ENCODE data around the gene RAP1GAP. TPM values are rescaled to one million over a fixed set of nuclear protein-coding genes. Genes with fewer than 3 reads are reported as not detected.

The RAP1GAP gene
- total and polyA plus RNA-seq, 9 of the 15 experiments (the other 6 are each of a cell fraction or from before 2014, with no cell fraction given), result 0.29 to 30.2 (median 19.2) TPM

- TF ChIP-seq MGA (IDR thresholded peaks at IDR 0.05) (peak; percentile 91; the same call in 1 of the 2 replicates), CREM (IDR thresholded peaks at IDR 0.05; ENCODE audit: low read depth) (peak; percentile 93), RBFOX2 (IDR thresholded peaks at IDR 0.05; ENCODE audit: low read depth, low read length) (peak; percentile 39; the same call in 1 of the 2 replicates), ZMIZ1 (IDR thresholded peaks at IDR 0.05; ENCODE audit: low read depth in 2 of 2, low read length in 2 of 2) (no peak), SMAD3 (CRISPR knock-in tag; conservative IDR thresholded peaks at IDR 0.05) (0 out of 2 replicates have a peak, but pooled peaks have one; percentile 29), BCOR (IDR thresholded peaks at IDR 0.05) (peak; percentile 50; the same call in 1 of the 2 replicates), NFIC (IDR thresholded peaks at IDR 0.05) (0 out of 2 replicates have a peak, but pooled peaks have one; percentile 36), ZFP1 (CRISPR knock-in tag; IDR thresholded peaks at IDR 0.05) (no peak), SIN3A (IDR thresholded peaks at IDR 0.05; ENCODE audit: borderline replicate concordance in 2 of 2, control insufficient read depth in 1 of 2, low read depth in 2 of 2, low read length in 2 of 2) (no peak), TFAP4 (CRISPR knock-in tag; IDR thresholded peaks at IDR 0.05; ENCODE audit: borderline replicate concordance) (peak; percentile 51; the same call in 1 of the 2 replicates)
Observed at GRCh38 chr1:21613072-21613867, 55.9 kb downstream of the RAP1GAP start (continued).

Data from K562 (cell line).